Frontal cortex (tissue), 4 donors: ENCODE measurements around the gene SIRT4. TPM values are rescaled to one million over a fixed set of nuclear protein-coding genes. Genes with fewer than 3 reads are reported as not detected.

Experiments used
- DNase-seq, 2 donors: peaks; one replicate each; pipeline ENCODE4 v3.0.0; 2012; ENCODE audit warnings: low spot score in 2 of 2
- FAIRE-seq: peaks from 2 replicates; lab custom pipeline; 2012; peaks lifted over from hg19 to GRCh38; lab: Jason Lieb, UNC
- total RNA-seq: library from RNA; depleted of rRNA; stranded (reverse); fragments of >200 nt; gene quantifications from one replicate; pipeline ENCODE4 v1.2.3, GENCODE V29; 2014
- donor health status: control.
- donor health status: control.
- donor health status: control.

The SIRT4 gene
- total RNA-seq, 1 donor from 2014 or later, result 4.1 TPM

DNA sequence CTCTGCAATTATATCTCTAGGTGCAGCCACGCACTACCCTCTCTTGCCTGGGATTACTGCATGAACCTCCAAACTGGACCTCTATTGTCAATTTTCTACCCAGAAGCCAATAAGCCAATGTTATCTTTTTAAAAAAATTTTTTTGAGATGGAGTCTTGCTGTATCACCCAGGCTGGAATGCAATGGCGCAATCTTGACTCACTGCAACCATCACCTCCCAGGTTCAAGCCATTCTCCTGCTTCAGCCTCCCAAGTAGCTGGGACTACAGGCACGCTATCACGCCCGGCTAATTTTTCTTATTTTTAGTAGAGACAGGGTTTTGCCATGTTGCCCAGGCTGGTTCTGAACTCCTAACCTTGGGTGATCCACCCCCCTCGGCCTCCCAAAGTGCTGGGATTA, 25.4 kb upstream of the SIRT4 start:
- FAIRE-seq (no peak), DNase-seq (no peak)

DNA sequence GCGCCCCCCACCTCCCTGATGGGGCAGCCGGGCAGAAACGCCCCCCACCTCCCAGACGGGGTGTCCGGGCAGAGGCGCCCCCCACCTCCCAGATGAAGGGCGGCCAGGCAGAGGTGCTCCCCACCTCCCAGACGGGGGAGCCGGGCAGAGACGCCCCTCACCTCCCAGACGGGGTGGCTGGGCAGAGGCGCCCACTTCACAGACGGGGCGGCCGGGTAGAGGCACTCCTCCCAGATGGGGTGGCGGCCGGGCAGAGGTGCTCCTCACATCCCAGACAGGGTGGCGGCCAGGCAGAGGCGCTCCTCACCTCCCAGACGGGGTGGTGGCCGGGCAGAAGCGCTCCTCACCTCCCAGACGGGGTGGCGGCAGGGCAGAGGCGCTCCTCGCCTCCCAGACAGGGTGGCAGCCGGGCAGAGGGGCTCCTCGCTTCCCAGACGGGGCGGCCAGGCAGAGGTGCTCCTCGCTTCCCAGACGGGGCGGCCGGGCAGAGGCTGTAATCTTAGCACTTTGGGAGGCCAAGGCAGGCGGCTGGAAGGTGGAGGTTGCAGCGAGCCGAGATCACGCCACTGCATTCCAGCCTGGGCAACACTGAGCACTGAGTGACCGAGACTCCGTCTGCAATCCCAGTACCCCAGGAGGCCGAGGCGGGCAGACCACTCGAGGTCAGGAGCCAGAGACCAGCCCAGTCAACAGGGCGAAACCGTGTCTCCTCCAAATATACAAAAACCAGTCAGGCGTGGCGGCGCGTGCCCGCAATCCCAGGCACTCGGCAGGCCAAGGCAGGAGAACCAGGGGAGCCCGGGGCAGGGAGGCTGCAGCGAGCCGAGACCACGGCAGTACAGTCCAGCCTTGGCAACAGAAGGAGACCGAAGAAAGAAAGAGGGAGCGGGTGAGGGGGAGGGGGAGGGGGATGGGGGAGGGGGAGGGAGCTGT, 23.7 kb upstream of the SIRT4 start:
- FAIRE-seq, result no peak
- DNase-seq, result no peak

DNA sequence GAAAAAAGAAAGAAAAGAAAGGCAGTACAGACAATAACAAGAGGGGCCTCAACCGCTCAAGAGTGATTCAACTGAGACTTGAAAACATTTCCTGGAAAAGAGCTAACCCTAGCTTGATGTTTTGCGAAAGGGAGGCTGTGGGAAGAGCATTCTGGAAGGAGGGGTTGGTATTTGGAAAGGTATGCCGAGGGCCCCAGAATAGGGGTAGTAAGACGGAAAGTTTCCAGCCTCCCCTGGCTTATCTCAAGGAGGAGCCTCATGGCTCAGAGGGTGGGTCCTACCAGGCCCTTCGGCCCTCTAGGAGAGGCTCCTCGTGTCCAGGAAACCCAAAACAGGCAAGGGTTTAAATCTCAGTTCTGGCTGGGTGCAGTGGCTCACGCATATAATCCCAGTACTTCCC, 18.8 kb upstream of the SIRT4 start:
- FAIRE-seq, result no peak

DNA sequence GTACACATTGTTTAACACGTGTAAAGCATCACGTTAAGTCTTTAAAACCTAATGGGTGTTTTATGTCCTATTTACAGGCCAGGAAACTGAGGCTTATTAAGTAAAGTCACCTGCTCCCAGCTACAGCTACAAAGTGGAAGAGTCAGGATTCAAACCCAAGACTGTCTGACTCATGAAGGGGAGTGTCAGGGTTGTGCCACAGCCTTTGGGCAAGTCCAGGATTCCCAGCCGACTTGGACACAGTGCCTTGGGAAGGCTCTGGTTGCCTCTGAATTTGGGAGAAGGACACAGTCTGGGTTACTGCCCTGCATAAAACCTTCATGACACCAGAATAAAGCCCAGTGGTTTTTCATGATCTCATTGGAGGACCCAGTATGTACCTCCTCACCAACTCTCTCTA, 17.7 kb upstream of the SIRT4 start:
- no peak for FAIRE-seq
- DNase-seq, result no peak

More for the DNA sequence above, 18.8 kb upstream of the SIRT4 start:
- DNase-seq, result no peak

DNA sequence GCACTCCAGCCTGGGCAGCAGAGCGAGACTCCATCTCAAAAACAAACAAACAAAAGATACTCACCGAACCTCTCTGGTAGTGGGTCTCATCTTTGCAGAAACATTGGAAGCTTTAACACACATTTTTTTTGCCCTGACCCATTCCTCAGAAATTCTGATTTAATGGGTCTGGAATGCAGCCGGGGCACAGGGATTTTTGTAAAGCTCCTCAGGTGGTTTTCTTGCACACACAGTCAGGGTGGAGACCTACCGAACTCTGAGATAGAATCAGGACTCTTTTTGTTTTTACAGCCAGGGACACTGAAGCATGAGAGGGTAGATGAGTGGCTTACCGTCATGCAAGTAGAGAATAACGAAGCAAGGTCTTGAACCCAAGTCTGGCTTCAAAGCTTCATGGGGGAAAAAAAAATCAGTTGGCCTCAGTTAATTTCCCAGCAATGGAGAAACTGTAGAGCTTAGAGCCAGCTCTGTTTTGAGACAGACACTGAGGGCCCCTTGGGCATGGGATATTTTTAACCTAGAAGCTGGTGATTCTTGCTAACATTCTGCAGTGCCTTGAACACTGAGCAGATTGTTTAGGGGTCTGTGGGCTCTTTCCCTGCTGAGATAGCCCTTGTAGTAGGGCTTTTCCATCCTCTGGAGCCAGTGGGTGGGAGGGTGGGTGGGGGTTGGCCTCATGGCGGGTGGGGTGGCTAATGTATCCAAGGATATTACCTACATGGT, 15.2 kb upstream of the SIRT4 start:
- no peak for DNase-seq
- no peak for FAIRE-seq

DNA sequence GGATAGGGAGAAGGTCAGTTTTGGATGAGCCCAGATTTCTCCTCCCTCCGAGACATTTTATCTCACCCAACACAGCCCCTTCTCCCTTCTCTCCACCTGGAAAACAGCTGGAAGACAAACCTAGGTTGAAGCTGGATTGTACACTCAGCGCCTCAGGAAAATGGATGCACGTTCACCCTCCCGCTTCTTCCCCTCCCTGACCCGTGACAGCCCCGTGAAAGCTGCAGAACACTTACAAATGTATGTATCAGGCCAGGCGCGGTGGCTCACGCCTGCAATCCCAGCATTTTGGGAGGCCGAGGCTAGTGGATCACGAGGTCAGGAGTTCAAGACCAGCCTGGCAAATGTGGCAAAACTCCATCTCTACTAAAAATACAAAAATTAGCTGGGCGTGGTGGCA, 14.6 kb upstream of the SIRT4 start:
- no peak for FAIRE-seq
- DNase-seq, result no peak

DNA sequence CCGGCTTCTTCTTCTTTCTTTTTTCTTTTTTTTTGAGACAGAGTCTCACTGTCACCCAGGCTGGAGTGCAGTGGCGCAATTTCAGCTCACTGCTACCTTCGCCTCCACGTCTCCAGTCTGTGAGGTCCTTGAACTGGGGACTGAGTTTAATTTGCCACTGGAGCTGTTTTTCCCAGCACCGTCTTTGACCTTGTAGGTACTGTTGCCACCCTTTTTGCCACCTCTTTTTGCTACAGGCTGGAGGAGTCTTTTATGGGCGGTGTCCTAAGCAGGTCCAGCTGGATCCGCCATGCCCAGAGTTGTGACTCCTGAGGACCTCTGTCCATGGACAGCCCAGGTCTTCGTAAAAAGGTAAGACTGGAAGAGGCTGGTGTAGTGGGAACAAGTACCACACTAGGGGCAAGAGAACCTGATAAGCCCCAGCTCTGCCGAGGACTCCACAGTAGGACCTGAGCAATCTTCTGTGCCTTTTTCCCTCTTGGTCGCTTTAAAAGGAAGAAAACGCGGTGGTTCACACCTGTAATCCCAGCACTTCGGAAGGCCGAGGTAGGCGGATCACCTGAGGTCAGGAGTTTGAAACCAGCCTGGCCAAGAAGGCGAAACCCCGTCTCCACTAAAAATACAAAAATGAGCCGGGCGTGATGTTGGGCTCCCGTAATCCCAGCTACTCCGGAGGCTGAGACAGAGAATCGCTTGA, 11.4 kb upstream of the SIRT4 start:
- no peak for FAIRE-seq
- DNase-seq, result no peak

DNA sequence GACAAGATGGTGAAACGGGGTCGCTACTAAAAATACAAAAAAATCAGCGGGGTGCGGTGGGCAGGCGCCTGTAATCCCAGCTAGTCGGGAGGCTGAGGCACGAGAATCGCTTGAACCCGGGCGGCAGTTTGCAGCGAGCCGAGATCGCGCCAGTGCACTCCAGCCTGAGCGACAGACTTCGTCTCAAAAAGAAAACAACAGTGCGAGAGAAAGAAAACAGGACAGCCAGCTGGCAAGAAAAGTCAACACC, 9.8 kb upstream of the SIRT4 start:
- DNase-seq (no peak), FAIRE-seq (no peak)

DNA sequence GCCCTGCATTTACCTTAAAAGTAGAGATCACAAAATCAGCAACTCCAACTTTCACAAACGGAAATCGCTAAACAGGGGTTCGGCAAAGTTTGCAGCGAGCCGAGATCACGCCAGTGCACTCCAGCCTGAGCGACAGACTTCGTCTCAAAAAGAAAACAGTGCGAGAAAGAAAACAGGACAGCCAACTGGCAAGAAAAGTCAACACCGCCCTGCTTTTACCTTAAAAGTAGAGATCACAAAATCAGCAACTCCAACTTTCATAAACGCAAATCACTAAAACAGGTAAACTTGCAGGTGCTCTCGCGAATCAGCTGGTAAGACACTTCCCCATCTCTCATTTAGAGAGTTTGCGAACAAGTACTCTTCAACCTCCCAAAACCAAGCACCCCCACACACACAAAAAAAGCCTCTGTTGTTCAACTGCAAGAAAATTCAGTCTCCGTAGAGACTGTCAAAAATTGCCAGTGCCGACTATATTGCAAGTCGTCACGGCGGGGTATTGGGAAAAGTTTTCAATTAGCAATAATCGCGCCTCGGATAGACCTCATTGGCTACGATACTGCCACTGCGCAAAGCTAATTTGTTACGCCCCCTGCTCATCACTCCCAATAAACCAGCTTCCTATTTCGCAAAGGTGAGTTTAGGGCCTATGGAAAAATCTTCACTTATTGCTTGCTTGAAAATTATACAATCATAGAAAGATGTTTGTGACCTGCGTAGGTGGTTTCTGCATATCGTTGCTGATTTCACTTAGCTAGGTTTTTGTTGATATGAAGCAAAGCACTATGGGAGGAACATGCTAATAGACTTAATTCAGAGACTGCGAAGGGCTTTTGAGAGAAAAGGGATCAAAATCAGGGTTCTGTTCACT, 9.2 kb upstream of the SIRT4 start, which contains the start of gene RNU4-1:
Gene RNU4-1 (minus strand): TSS at position 577 of the 871 bp plus-strand sequence.
- DNase-seq, result peak in 1 of 2 donors; percentile 35
- no peak for FAIRE-seq

DNA sequence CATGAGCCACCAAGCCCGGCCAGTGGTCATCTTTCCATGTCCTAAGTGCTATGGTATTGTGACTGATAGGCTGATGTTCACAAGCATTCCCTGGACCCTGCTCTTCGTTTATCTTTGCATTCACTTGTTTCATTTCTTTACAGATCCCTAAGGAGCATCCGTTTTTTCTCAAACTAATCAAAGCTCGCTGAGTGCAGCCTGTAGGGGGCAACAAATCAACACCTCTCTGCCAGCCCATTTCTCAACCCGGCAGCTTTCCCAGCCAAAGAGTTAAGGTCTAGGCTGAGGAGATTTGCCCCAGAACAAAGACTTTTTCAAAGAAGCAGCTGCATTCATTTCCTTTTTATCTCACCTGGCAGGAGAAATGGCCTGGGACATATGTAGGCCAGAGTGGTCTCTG, 12.1 kb downstream of the SIRT4 start:
- no peak for FAIRE-seq
- no peak for DNase-seq

DNA sequence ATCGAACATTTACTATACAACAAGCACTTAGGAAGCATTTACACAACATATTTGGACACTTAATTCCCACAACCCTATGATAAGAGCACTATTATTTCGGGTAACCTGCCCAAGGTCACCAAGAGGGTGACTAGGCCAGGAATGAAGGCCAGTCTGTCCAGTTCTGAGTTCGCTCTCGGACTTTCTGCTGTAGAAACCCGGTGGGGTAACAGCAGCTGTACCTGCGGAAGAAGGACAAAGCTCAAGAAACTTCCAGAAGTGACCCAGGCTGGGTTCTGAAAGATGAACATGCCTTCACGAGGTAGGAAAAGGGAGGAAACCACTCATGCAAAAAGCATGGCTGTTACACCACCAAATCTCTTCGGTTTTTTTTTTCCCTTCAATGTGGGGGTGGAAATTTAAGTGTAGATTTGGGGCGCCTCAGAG, 14.7 kb downstream of the SIRT4 start:
- FAIRE-seq, result no peak
- no peak for DNase-seq

DNA sequence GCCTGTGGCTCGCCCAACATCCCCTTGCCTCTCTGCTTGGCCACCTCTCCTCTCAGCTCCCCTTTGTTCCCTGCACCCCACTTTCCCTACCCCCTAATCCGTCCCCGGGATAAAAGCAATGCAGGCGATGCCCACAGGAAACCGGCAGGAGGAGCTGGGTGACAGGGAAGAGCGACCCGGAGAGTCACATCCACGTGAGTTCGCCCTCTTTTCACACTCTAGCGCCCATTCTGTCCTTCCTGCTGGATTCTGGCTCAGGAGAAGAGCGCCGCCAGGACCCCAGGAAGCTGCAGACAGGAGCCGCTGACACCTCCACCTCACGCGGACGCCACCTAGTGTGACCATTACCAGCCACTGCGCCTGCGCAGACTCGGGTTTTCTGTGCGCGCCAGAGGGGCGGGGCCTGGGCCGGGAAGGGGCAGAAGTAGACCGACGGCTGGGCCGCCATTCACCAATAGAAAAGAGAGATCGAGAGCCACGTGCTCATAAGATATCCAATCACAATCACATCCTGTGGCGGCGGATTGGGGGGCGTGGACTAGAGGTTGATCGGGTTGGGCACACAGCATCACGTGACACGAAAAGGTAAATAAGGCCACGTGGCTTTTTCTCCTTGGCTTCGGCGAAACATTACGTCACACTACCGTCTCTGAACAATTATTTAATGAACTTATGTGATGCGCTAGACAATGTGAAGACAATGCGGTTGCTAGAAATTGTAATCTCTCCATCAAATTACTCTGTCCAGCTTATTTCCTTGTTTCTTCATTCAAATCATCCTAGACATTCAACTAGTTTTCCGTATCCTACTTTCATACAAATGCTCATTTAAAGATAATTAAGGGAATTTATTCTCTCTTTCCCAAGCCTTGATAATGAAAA, 15.3 kb downstream of the SIRT4 start:
- DNase-seq, result peak; percentile 90 to 97
- peak; percentile 98 for FAIRE-seq

DNA sequence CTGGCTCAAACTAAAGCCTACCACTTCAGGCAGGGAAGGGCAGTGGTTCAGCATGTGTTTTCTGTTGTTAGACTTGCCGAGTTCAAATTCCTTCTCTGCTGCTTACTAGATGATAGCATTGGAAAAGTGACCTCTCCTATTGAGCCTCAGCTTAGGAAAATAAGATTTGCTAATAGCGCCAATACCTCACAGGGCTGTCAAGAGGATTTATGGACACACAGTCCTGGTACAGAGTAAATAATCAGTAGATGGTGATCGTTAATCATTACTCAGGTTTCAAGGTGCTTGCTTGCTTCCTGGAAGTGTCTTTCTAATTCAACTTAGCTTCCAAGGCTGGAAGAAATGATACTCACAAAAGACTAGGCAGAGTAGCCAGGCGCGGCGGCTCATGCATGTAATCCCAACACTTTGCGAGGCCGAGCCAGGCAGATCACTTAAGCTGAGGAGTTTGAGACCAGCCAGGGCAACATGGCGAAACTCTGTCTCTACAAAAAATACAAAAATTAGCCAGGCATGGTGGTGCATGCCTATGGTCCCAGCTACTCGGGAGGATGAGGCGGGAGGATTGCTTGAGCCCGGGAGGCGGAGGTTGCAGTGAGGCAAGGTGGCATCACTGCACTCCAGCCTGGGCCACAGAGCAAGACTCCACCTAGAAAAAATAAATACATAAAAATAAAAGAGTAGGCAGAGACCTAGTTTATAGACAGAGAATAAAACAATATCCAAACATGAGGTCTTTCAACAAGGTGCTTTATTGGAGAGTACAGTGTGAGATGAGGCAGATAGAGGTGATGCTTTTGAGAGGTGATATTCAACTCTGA, 19.5 kb downstream of the SIRT4 start:
- FAIRE-seq (no peak), DNase-seq (no peak)

DNA sequence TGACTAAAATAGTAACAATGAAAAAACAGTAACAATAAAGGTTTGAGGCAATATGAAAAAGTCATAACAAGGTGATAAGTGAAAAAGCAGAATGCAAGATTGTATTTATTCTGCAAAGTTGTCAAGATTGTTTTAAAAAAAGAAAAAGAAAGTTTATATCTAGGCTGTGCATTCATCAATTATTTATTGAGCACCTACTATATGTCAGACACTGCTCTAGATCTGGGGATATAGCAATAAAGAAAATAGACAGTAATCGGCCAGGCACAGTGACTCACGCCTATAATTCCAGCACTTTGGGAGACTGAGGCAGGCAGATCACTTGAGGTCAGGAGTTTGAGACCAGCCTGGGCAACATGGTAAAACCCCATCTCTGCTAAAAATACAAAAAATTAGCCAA, 21.7 kb downstream of the SIRT4 start:
- FAIRE-seq (no peak), DNase-seq (no peak)

DNA sequence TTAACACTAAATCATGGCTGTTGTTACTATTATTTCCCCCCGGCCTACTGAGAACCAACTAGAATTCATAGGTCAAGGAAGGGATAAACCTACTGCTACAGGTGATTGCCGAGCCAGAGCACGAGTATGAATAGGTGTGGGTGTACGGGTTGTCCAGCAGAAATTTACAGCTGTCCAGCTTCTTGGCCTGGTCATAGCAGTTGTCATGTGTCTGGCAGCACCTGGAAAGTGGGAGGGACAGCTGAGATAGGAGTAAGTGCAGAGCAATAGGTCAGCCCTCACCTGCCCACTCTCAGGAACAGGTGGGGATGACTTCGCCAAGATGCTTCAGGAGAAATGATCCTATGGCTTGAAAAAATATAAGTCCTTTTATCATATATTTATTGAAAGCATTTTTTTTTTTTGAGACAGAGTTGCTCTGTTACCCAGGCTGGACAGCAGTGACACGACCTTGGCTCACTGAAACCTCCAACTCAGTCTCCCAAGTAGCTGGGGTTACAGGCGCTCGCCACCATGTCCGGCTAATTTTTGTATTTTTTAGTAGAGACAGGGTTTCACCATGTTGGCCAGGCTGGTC, 22.8 kb downstream of the SIRT4 start:
- FAIRE-seq (no peak), DNase-seq (no peak)

DNA sequence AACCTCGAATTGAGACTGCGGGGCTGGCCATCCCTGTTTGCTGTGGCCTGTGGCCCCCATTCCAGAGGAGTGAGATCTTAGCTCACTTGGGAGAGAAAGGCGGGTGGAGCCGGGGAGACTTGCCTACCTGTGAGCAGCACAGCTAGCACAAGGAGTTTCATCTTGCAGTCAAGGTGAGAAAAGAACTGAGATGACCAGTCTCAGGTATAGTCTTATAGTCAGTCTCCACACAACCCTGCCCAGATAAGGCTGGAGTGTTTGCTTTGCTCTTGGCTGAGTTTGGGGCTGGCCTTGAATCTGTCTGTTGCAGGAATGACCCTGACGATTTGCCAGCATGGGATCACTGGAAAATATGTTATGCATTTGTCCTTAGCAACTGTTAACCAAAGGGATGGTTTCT, 25.5 kb downstream of the SIRT4 start, which contains the start of gene PLA2G1B:
Gene PLA2G1B (minus strand): TSS at position 187 of the 400 bp plus-strand sequence. CDS start 26 bp downstream, at position 161.
- FAIRE-seq (no peak), DNase-seq (no peak)

DNA sequence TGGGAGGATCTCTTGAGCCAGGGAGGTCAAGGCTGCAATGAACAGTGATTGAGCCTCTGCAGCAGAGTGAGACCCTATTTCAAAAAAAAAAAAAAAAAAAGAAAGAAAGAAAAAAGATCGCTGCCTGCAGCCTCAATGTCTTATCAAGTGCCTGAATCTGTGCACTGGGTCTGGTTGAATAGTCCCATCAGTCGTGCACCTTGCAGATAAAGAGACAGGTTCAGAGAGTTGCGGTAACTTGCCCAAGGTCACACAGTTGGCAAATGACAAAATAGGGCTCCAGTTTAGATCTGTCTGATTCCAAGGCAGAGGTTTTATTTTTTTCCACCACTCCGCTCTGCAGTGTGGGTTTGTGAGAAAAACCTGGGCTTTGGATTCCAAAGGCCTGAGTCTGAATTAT, 26.1 kb downstream of the SIRT4 start:
- FAIRE-seq (no peak), DNase-seq (no peak)

DNA sequence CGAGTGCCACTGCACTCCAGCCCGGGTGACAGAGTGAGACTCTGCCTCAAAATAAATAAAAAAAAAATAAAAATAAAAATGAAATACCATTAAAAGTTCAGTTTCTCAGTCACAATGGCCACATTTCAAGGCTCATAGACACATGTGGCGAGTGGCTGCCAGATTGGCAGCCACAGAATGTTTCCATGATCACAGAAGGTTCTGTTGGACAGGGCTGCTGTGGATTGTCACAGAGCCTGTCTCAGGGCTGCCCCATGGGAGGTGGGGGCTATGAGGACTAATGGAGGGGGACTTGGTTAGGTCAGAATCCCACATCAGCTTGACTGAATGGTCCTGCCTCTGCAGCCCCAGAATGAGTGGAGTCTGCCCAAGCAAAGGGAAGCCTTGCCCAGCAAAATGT, 29.3 kb downstream of the SIRT4 start:
- no peak for DNase-seq
- no peak for FAIRE-seq
